OCI-LY7 (cell line): Measurements from ENCODE around the gene EPAS1.

Experiments
- CTCF ChIP-seq: fragments of 200-600 bp; sonication (generic); conservative IDR thresholded peaks from 2 replicates; pipeline ENCODE4 v1.5.1; 2014; ENCODE audit warnings: mild to moderate bottlenecking, antibody characterized with exemption, low read length, moderate library complexity, mixed read lengths
- EZH2phosphoT487 ChIP-seq: fragments of 200-600 bp; sonication (generic); IDR thresholded peaks from 2 replicates; pipeline ENCODE4 v1.6.1; 2018; ENCODE audit warnings: low read depth, borderline replicate concordance, mild to moderate bottlenecking, mixed run types, antibody characterized with exemption, low read length, moderate library complexity, mixed read lengths

- TF ChIP-seq CTCF (no peak), EZH2phosphoT487 (no peak)
These were observed 6.0 kb downstream of the EPAS1 start for GRCh38 chr2:46303233-46303632.
